Activated naive CD8-positive, alpha-beta T cell treated with anti-CD3 and anti-CD28 coated beads, Interleukin-2, amount 10 ng/mL, durations not matched to agents 7 days and 5 days (primary cell): ENCODE data around the gene EIF2B1. TPM values are rescaled to one million over a fixed set of nuclear protein-coding genes. Genes with fewer than 3 reads are reported as not detected.

Experiments
- ATAC-seq: fragments of 150-1000 bp; cut with Tn5 transposase; one replicate; pipeline ENCODE4 v1.10.0; 2021; ENCODE audit warnings: low read depth, moderate library complexity
- POLR2A ChIA-PET: fragments of 350-600 bp; sonication (Branson Sonifier 250); formaldehyde crosslinking; loops from one replicate; lab custom pipeline; 2021; ENCODE audit warnings: antibody characterized with exemption; lab: Charles Lee
- DNase-seq: peaks from one replicate; pipeline ENCODE4 v3.0.0; 2021
- H3K27ac Mint-ChIP-seq: one replicate; pipeline ENCODE4 v1.8.0; 2022; ENCODE audit warnings: mild to moderate bottlenecking, mixed read lengths
- H3K27me3 Mint-ChIP-seq: one replicate; pipeline ENCODE4 v1.8.0; 2022; ENCODE audit warnings: mild to moderate bottlenecking, moderate library complexity, mixed read lengths
- H3K36me3 Mint-ChIP-seq: one replicate; pipeline ENCODE4 v1.8.0; 2021; ENCODE audit warnings: mild to moderate bottlenecking, mixed read lengths
- H3K4me1 Mint-ChIP-seq: one replicate; pipeline ENCODE4 v1.8.0; 2021; ENCODE audit warnings: mixed read lengths
- H3K4me3 Mint-ChIP-seq: one replicate; pipeline ENCODE4 v1.8.0; 2022; ENCODE audit warnings: mild to moderate bottlenecking, moderate library complexity, mixed read lengths
- H3K9me3 Mint-ChIP-seq: one replicate; pipeline ENCODE4 v1.8.0; 2021; ENCODE audit warnings: mixed read lengths
- total RNA-seq, 2 experiments: library from RNA; stranded (reverse); gene quantifications; one replicate each; pipeline ENCODE4 v1.2.3, GENCODE V29; 2021

EIF2B1 gene
- total RNA-seq, 2 experiments from 2014 or later, result 56.8 to 62.8 TPM

DNA sequence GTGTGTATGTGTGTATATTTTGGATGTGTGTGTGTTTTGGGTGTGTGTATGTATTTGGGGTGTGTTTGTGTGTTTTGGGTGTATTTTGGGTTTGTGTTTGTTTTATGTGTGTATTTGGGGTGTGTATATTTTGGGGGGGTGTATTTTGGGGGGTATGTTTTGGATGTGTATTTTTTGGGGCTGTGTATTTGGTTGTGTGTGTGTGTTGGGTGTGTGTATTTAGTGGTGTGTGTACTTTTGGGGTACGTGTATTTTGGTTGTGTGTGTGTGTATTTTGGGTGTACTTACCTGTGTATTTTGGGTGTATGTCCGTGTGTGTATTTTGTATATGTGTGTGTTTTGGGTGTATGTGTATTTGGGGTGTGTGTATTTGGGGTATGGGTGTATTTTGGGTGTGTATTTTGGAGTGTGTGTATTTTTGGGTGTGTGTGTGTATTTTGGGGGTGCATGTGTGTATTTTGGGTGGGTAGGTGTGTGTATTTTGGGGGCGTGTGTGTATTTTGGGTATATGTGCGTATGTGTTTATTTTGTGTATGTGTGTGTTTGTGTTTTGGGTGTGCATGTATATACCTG is 20.7 kb upstream of the EIF2B1 start:
- H3K4me1 Mint-ChIP-seq, result peaks cover 6% of the 10 kb centered on the region
- no peak overlapping the region for H3K4me3 Mint-ChIP-seq
- DNase-seq (no peak), ATAC-seq (no peak)
- no peaks in the 10 kb centered on the region for H3K27me3 Mint-ChIP-seq
- no peak overlapping the region for H3K27ac Mint-ChIP-seq
- no peaks in the 10 kb centered on the region for H3K9me3 Mint-ChIP-seq
- H3K36me3 Mint-ChIP-seq, result peaks cover 17% of the 10 kb centered on the region
- POLR2A ChIA-PET, result interaction anchor here (0.6 kb wide), 1 partner anchor 455 kb away, joined by 4 read pairs; no protein-coding TSS in a partner anchor

DNA sequence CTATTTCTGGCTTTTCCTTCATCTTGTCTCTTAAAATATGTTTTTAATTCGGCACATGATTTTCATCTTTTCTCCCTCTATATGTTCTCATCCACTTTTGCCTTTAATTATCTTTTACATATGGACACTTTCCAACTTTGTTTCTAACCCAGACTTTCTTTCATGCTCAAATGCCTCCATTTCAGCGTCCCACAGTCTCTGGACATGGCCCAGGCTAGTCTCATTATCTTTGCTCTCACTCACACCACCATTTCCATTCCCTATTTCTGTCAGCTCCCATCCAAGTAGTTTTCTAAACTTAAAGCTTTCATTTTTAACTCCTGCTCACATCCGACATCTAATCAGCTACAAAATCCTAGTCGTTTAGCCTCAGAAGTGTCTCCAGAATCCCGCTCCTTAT is 14.9 kb upstream of the EIF2B1 start:
- no peak overlapping the region for H3K4me3 Mint-ChIP-seq

DNA sequence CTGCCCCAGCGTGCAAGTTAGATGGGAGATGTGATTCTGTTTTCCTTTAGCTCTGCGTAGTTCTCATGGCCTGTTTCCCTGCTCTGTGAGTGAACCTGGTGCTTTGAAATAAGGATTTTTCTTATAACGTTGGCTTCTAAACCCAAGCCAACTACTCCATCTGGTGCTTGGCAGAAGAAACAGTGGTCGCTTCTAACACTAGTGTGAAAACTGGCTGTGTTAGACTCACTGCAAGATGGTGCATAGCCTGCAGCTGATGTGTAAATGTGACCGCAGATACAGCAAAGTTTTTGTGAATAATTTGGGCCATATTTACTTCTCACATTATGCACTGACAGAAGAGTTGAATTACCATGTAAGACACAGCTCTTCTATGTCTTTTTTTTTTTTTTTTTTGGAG is 12.4 kb upstream of the EIF2B1 start:
- H3K27me3 Mint-ChIP-seq, result no peaks in the 10 kb centered on the region
- no peak overlapping the region for H3K4me3 Mint-ChIP-seq
- H3K36me3 Mint-ChIP-seq, result peaks cover 16% of the 10 kb centered on the region
- no peak overlapping the region for H3K27ac Mint-ChIP-seq
- H3K4me1 Mint-ChIP-seq, result peaks cover 2% of the 10 kb centered on the region
- POLR2A ChIA-PET, result no interaction called here
- H3K9me3 Mint-ChIP-seq, result no peaks in the 10 kb centered on the region
- no peak for ATAC-seq
- no peak for DNase-seq

More for the DNA sequence above, 14.9 kb upstream of the EIF2B1 start:
- Mint-ChIP-seq H3K27me3 (no peaks in the 10 kb centered on the region), H3K4me1 (peaks cover 2% of the 10 kb centered on the region), H3K27ac (no peak overlapping the region), H3K9me3 (no peaks in the 10 kb centered on the region), H3K36me3 (peaks cover 22% of the 10 kb centered on the region)
- no peak for ATAC-seq
- DNase-seq, result no peak
- POLR2A ChIA-PET, result no interaction called here

DNA sequence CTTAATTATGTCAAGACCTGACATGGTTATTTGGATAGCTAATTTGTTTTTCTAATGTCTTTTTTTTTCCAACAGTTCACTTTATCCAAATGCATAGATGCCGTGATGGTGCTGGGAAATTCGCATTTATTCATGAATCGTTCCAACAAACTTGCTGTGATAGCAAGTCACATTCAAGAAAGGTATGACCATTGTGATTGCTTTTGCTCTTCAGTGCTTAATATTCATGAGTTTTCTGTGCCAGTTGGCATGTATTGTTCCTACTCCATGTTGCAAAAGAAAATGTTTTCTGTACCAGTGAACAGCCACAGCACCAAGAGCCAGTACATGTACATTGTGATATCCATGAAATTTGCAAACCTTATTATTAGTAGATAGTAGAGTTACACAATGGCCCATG is 11.9 kb upstream of the EIF2B1 start:
- Mint-ChIP-seq H3K27me3 (no peaks in the 10 kb centered on the region), H3K4me3 (no peak overlapping the region), H3K36me3 (peaks cover 14% of the 10 kb centered on the region), H3K9me3 (no peaks in the 10 kb centered on the region), H3K4me1 (peaks cover 2% of the 10 kb centered on the region), H3K27ac (no peak overlapping the region)
- POLR2A ChIA-PET, result no interaction called here
- no peak for ATAC-seq
- no peak for DNase-seq

DNA sequence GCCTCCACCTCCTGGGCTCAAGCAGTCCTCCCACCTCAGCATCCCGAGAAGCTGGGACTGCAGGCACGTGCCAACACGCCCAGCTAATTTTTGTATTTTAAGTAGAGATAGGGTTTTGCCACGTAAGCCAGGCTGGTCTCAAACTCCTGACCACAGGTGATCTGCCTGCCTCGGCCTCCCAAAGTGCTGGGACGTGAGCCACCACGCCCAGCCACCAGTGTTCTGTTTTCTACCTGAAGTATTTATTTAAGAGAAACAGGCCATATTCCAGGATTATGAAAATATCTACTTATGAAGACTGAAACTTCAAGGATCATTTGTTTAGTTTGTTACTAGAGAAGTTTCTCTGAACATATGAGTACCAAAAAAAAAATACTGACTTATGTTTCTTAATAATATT is 10.4 kb upstream of the EIF2B1 start:
- H3K27ac Mint-ChIP-seq, result no peak overlapping the region
- no peak overlapping the region for H3K4me3 Mint-ChIP-seq
- H3K9me3 Mint-ChIP-seq, result no peaks in the 10 kb centered on the region
- no peak for ATAC-seq
- POLR2A ChIA-PET, result no interaction called here
- H3K27me3 Mint-ChIP-seq, result no peaks in the 10 kb centered on the region
- peaks cover 16% of the 10 kb centered on the region for H3K36me3 Mint-ChIP-seq
- no peak for DNase-seq
- peaks cover 2% of the 10 kb centered on the region for H3K4me1 Mint-ChIP-seq

DNA sequence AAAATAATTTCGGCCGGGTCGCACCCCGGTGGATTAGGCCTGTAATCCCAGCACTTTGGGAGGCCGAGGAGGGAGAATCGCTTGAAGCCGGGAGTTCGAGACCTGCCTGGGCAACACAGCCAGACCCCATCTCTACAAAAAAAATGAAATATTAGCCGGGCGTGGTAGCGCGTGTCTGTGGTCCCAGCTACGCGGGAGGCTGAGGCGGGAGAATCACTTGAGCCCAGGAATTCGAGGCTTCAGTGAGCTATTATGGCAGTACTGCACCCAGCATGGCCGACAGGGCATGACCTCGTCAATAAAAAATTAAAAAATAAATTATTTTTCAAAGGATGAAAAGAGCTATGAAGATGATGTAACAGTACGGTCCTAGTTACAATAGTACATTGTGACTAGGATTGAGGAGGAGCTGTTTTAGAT is 666 bp upstream of the EIF2B1 start:
- ATAC-seq (no peak), DNase-seq (peak; percentile 33)
- Mint-ChIP-seq H3K36me3 (peaks cover 8% of the 10 kb centered on the region), H3K27me3 (no peaks in the 10 kb centered on the region), H3K27ac (peak overlapping the region; percentile 98), H3K4me3 (peak overlapping the region; percentile 97), H3K9me3 (no peaks in the 10 kb centered on the region), H3K4me1 (peaks cover 21% of the 10 kb centered on the region)
- POLR2A ChIA-PET, result interaction anchor here (0.5 to 2.0 kb wide), 6 partner anchors 9 to 401 kb away, joined by 3 to 8 read pairs (median 4); partner anchors contain the start of genes ATP6V0A2, DDX55, MPHOSPH9 and MTRFR

DNA sequence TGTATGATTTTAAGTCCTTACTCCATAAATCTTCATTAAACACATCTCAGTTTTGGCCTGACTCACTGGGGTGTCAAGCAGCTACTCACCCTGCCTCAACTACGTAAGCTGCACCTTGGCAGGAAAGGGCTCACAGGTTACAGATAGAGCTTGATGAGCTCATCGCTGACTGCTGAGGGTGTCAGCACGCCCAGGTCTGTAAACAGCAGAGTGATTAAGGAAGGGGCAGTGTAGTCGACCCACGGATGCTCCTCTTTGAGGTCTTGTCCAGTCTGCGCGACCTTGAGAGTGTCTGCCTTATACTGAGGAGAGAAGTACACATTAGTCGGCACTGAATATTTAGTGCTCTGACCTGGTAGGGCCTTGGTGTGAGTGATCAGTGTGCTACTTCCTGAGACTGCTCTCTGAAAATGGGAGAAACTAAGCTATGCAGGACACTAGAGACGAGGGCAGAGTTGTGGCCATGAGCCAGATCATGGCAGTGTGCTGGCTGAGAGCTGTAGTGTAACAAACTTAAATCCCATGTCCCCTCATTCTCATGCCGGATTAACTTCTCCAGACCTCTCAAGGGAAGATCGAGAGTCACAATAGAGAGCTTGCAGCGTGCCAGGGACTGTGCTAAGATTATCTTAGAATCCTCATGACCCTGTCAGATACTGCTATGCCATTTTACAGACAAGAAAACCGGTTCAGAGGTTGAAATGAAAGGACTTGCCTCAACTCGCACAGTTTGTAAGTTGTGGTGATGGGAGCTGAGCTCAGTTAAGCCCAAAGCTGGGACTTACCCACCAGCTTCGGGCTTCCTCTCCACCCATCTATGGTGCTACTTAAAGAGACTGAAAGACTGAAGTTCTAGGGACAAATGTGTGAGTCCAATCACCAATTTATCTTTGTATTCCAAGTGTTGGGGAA is 11.6 kb downstream of the EIF2B1 start:
- Mint-ChIP-seq H3K27ac (no peak overlapping the region), H3K4me3 (no peak overlapping the region), H3K4me1 (peaks cover 3% of the 10 kb centered on the region), H3K9me3 (no peaks in the 10 kb centered on the region), H3K36me3 (peaks cover 37% of the 10 kb centered on the region), H3K27me3 (no peaks in the 10 kb centered on the region)
- DNase-seq (no peak), ATAC-seq (no peak)
- POLR2A ChIA-PET, result interaction anchor here (0.7 kb wide), 1 partner anchor 20 kb away, joined by 3 read pairs; the partner anchor contains the start of gene DDX55

DNA sequence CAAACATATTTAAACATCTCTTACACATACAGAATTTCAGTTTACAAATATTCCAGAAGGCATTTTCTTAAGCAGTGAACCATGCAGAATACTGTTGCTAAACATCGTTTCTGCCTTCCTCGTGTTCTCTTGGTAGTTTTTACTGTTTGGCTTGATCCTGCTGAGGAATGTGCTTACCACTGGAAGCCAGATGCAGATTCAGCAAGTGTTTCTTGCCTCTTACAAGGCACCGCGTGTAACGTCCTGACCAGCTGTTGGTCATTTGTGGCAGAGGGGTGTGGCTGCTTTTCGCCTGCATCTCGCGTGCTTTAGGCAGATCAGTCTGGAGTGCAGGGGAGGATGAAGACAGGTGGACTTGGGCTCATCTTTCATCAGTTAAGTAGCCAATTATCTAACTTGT is 12.4 kb downstream of the EIF2B1 start:
- H3K4me3 Mint-ChIP-seq, result no peak overlapping the region

DNA sequence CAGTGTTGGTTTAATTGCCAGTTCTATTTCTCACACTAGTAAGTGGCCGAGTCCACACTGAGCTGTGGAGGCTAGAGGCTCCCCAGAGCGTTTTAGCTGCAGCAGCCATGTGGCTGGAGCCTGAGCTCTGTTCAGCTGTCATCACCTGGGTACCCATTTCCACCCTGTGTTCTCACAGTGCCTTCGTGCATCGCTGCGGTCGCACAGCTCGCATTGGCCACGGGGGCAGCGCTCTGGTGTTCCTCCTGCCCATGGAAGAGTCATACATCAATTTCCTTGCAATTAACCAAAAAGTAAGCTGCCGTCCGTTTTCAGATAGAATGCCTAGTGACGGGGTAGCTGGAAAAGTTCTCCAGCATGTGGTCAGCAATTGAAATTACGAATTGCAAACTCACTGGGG is 15.9 kb downstream of the EIF2B1 start:
- DNase-seq (no peak), ATAC-seq (no peak)
- Mint-ChIP-seq H3K4me1 (peaks cover 3% of the 10 kb centered on the region), H3K9me3 (no peaks in the 10 kb centered on the region), H3K4me3 (no peak overlapping the region), H3K27me3 (no peaks in the 10 kb centered on the region), H3K27ac (no peak overlapping the region), H3K36me3 (peaks cover 27% of the 10 kb centered on the region)
- POLR2A ChIA-PET, result interaction anchor here (0.6 kb wide), 1 partner anchor 842 kb away, joined by 3 read pairs; no protein-coding TSS in a partner anchor

More for the DNA sequence above, 12.4 kb downstream of the EIF2B1 start:
- Mint-ChIP-seq H3K4me1 (peaks cover 3% of the 10 kb centered on the region), H3K9me3 (no peaks in the 10 kb centered on the region), H3K36me3 (peaks cover 32% of the 10 kb centered on the region), H3K27me3 (no peaks in the 10 kb centered on the region), H3K27ac (no peak overlapping the region)
- POLR2A ChIA-PET, result no interaction called here
- ATAC-seq (no peak), DNase-seq (no peak)

DNA sequence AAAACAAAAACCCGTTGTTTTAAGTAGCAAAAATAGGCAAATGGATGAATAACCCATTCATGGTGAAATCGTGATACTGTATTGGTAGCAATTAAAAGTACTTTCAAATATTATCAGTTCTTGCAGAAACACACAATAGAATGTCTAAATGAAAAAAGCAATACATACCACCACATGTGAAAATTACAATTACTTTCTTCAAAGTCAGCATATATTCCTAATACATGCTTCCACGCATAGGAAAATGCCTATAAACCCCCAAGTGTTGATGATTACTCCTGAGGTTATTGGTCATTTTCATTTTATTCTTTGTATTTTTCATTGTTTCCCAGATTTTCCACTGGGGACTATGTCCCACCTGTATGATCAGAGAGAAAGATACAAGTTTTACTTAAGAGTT is 16.3 kb downstream of the EIF2B1 start:
- H3K27ac Mint-ChIP-seq, result no peak overlapping the region
- no peaks in the 10 kb centered on the region for H3K27me3 Mint-ChIP-seq
- H3K36me3 Mint-ChIP-seq, result peaks cover 28% of the 10 kb centered on the region
- H3K4me3 Mint-ChIP-seq, result no peak overlapping the region
- H3K4me1 Mint-ChIP-seq, result peaks cover 3% of the 10 kb centered on the region
- POLR2A ChIA-PET, result interaction anchor here (0.6 kb wide), 1 partner anchor 842 kb away, joined by 3 read pairs; no protein-coding TSS in a partner anchor
- H3K9me3 Mint-ChIP-seq, result no peaks in the 10 kb centered on the region
- ATAC-seq (no peak), DNase-seq (no peak)

DNA sequence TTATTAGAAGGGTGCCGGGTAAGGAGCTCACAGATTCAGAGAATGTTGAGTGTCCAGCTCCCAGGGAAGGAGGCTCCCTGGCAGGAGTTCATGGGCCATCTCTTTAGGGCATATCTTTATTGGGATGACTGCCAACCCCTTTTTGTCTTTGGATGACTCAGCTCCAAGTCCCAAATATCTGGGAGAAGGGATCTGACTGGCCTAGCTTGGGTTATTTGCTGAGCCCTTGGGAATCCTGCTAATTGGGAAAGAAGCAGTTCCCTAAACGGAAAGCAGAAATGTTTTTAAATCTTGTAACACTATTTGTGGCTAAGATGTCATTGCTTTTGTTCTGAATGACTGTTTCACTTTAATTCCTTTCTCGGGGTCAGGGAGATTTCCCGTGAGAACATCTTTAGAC is 19.0 kb downstream of the EIF2B1 start:
- ATAC-seq (no peak), DNase-seq (no peak)
- no peaks in the 10 kb centered on the region for H3K9me3 Mint-ChIP-seq
- no peak overlapping the region for H3K27ac Mint-ChIP-seq
- peaks cover 5% of the 10 kb centered on the region for H3K4me1 Mint-ChIP-seq
- H3K27me3 Mint-ChIP-seq, result no peaks in the 10 kb centered on the region
- peaks cover 24% of the 10 kb centered on the region for H3K36me3 Mint-ChIP-seq
- H3K4me3 Mint-ChIP-seq, result no peak overlapping the region
- POLR2A ChIA-PET, result no interaction called here

DNA sequence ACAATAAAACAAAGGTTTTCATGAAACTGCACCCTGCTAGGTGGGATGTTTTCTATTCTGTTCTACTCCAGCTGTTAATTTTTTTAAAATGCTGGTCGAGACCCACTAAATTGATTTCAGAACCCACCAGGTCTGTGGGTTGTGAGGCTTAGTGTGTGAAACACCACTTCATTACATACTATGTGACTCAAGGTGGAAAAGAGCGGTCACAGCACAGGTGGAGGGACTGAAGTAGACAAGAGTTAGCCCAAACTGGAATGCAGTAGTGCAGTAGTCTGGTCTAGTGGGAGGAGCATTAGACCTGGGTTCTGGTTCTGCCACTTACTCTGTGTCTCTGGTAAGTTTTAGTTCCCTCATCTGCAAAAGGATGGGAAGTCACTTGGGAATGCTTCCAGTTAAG is 19.4 kb downstream of the EIF2B1 start:
- H3K27ac Mint-ChIP-seq, result no peak overlapping the region
- ATAC-seq (no peak), DNase-seq (no peak)
- H3K9me3 Mint-ChIP-seq, result no peaks in the 10 kb centered on the region
- peaks cover 21% of the 10 kb centered on the region for H3K36me3 Mint-ChIP-seq
- H3K4me3 Mint-ChIP-seq, result no peak overlapping the region
- no peaks in the 10 kb centered on the region for H3K27me3 Mint-ChIP-seq
- POLR2A ChIA-PET, result no interaction called here
- peaks cover 5% of the 10 kb centered on the region for H3K4me1 Mint-ChIP-seq

DNA sequence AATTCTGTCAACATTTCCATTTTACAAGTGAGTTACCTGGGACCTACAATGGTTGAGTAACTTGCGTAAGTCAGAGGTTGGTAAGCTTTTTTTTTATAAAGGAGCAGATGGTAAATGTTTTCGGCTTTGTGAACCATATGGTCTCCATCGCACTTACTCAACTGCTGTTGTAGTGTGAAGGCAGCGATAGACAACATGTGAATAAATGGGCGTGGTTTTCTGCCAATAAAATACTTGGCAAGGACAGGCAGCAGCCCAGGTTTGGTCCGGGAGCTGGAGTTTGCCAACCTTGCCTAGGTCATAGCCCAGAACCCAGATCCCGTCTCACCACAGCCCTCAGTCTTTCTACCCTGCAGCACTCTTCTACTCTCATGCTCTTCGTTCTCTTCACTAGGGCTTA is 25.3 kb downstream of the EIF2B1 start:
- peaks cover 14% of the 10 kb centered on the region for H3K4me1 Mint-ChIP-seq
- H3K27ac Mint-ChIP-seq, result no peak overlapping the region
- POLR2A ChIA-PET, result no interaction called here
- H3K4me3 Mint-ChIP-seq, result no peak overlapping the region
- no peaks in the 10 kb centered on the region for H3K9me3 Mint-ChIP-seq
- DNase-seq (no peak), ATAC-seq (no peak)
- peaks cover 28% of the 10 kb centered on the region for H3K36me3 Mint-ChIP-seq
- no peaks in the 10 kb centered on the region for H3K27me3 Mint-ChIP-seq
